Endometrial microvascular endothelial cells (primary cell): Measurements from ENCODE around the gene STMN3. TPM values are rescaled to one million over a fixed set of nuclear protein-coding genes. Genes with fewer than 3 reads are reported as not detected.
"Not testable (repeated sequence)": the region's sequence is repeated elsewhere in the genome, so short reads cannot be mapped to it uniquely, and the experiment has no call there.

Experiments used
- in situ Hi-C: cut with HindIII; loops from 2 replicates; pipeline ENCODE4 v1.10.0; 2017; ENCODE audit warnings: low sequenced_read_pairs, low pct_unique_long_range_greater_than_20kb; ENCODE audit errors: inconsistent ontology term
- total RNA-seq: library from RNA; depleted of rRNA; stranded (reverse); fragments of >200 nt; gene quantifications from one replicate; pipeline ENCODE4 v1.2.3, GENCODE V29; 2015; ENCODE audit errors: inconsistent ontology term

Gene STMN3
- total RNA-seq, 1 donor from 2014 or later: 0.65 TPM

- in situ Hi-C loops: no loop called here
These were observed 27.8 kb upstream of the STMN3 start for GRCh38 chr20:63680857-63681608.

GRCh38 chr20:63680427-63680826, 27.2 kb upstream of the STMN3 start:
- in situ Hi-C loops: no loop called here

DNA sequence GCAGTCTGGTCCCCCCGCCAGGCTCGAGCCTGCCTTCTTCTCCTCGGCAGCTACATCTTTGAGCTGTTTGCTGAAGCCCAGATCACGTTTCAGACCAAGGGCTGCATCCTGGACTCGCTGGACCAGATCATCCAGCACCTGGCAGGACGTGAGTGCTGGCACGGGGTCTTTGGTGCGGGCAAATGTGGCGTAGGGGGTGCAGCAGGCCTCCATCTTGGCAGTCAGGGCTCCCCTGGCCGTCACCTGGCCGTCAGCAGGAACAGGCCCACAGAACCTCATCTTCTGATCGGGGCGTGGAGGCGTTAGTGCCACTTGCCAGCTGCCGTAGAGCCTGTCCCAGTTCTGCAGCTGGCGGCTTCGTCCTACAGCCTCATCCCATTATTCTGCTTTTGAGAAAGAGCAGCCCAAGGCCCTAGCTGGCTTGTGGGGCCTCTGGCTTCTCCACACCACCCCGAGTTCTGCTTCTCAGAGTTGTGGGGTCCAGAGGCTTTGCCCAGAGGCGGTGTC, 26.6 kb upstream of the STMN3 start:
- in situ Hi-C loops: no loop called here

DNA sequence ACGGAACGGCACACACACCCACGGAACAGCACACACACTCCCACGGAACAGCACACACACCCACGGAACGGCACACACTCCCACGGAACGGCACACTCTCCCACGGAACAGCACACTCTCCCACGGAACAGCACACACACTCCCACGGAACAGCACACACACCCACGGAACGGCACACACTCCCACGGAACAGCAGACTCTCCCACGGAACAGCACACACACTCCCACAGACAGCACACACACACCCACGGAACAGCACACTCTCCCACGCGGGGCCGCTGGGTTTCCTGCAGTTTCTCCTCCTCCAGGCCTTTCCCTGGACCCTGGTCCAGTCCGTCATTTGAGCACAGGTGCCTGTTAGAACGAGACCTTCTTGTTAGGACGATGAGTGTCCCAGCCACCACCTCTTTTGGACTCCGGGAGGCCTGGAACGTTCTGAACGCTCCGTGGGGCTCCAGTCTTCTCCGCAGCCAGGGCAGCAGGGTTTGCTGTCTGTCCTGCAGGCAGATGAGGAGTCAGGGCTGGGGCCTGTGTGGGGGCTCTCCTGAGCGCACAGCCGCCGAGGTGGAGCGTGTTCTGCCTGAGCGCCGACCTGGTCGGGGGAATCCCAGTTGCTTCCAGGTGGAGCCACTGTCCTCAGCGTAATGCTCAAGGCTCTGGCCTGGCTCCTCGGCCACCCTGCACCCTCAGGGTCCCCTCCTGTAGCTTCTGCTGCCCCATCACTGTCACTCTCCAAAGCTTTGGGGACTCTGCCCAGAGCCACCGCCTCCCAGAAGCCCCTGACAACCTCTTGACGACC, 25.6 kb upstream of the STMN3 start:
- in situ Hi-C loops: no loop called here

- in situ Hi-C loops: no loop called here
These were observed 24.8 kb upstream of the STMN3 start for GRCh38 chr20:63678071-63678470.

DNA sequence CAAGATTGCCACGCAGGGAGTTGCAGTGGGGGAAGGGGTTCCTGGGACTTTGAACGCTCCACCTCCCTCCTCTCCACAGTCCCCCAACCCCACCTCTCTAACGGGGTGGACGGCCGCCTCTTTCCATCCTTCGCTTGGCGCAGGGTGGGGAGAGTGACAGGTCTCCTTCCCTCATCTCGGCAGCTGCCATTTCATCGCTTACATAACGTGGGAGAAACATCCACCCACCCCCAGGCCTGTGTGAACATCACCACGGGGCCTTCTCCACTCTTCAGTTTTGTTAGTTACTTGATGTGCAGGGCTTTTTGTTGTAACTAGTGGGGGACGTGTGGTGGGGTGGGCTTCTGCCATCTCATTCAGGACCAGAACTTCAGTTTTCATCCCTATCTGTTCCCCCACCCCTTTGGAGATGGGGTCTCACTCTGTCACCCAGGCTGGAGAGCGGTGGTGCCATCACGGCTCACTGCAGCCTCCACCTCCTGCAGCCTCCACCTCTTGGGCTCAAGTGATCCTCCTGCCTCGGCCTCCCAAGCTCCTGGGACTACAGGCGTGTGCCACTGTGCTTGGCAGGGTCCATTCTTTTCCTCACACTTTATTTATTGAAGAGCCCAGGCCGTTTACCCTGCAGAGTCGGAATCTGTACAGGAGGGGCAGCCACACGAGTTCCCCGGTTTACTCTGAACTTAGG, 22.6 kb upstream of the STMN3 start:
- in situ Hi-C loops: no loop called here

DNA sequence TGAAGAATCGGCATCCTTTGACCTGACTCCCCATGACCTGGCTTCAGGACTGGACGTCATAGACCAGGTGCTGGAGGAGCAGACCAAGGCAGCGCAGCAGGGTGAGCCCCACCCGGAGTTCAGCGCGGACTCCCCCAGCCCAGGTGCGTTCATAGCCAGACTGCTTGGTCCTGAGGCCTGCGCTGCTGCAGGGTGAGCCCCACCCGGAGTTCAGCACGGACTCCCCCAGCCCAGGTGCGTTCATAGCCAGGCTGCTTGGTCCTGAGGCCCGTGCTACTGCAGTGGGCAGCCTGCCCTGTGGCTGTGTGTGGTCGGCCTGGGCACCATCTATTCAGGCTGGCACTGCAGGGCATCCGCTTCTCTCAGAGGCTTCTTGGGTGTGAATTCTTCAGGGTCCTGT, 20.7 kb upstream of the STMN3 start:
- in situ Hi-C loops: no loop called here

DNA sequence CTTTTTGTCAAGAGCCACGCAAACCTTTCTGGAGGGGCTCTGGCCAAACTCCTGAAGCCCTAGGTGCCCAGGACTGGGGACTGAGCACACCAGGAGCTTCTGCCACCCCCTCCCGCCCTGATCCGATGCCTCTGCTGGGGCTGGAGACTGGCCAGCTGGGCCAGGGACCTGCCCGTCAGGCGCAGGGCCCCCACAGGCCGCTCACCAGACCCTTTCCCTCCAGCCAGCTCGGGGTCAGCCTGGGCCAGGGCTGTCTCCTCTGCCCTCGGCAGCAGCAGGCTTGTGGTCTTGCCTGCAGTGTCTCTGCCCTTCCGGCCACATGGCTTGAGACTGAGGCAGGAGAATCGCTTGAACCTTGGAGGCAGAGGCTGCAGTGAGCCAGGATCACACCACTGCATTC, 19.4 kb upstream of the STMN3 start:
- in situ Hi-C loops: no loop called here

DNA sequence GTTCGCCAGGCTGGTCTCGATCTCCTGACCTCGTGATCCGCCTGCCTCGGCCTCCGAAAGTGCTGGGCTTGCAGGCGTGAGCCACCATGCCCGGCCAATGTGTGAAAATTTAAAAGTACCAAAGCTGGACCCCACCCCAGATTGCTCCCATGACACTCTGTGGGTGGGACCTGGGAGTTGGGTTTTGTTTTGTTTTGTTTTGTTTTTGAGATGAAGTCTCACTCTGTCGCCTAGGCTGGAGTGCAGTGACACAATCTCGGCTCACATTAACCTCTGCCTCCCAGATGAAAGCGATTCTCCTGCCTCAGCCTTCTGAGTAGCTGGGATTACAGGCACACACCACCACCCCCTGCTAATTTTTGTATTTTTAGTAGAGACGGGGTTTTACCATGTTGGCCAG, 18.5 kb upstream of the STMN3 start:
- in situ Hi-C loops: not testable (repeated sequence)

- in situ Hi-C loops: no loop called here
These were observed 15.1 kb upstream of the STMN3 start for GRCh38 chr20:63668351-63668750.

DNA sequence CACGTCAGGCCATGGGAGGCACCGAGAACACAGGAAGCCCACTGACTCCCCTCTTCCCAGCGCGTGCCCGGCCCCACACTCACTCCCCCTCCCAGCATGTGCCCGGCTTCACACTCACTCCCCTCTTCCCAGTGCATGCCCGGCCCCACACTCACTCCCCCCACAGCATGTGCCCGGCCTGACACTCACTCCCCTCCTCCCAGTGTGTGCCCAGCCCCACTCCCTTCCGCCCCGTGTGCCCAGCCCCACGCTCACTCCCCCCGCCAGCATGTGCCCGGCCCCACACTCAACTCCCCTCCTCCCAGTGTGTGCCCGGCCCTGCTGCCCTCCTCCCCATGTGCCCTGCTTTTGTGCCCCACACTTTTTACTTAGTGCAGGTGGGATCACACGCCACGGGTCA, 14.6 kb upstream of the STMN3 start:
- in situ Hi-C loops: no loop called here

GRCh38 chr20:63665708-63666107, 12.5 kb upstream of the STMN3 start:
- in situ Hi-C loops: no loop called here

- in situ Hi-C loops: no loop called here
These were observed 11.8 kb upstream of the STMN3 start for GRCh38 chr20:63664861-63665594.

DNA sequence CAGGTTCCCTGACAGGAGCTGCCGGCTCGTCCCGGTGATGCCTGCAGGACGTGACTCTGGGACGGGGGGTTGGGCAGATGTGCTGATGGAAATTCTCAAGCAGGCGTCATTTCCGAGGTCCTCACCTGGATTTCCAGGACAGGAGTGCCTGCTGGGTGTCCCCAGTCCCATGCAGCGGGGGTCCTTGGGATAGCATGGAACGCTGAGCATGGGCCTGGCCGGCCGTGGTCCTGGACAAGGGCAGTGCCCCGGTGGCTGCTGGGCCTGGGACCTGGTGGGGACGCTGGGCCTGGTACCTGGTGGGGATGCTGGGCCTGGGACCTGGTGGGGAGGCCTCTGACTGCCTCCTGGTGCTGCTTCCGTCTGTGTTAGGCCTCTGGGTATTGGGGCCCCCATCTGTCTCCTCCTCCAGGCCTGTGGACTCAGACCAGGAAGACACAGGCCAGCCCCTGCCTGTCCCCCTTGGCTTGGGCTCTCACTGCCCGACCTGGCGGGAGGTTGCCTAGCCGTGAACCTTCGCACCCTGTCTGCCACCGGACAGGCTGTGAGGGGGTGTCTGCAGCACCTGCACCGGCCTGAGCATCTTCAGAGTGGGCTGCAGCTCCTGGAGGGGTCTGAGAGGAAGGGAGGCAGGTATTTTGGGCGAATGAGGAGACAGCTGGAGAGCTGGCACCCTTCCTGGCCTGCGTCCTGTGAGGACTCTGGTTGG, 11.1 kb upstream of the STMN3 start:
- in situ Hi-C loops: no loop called here

DNA sequence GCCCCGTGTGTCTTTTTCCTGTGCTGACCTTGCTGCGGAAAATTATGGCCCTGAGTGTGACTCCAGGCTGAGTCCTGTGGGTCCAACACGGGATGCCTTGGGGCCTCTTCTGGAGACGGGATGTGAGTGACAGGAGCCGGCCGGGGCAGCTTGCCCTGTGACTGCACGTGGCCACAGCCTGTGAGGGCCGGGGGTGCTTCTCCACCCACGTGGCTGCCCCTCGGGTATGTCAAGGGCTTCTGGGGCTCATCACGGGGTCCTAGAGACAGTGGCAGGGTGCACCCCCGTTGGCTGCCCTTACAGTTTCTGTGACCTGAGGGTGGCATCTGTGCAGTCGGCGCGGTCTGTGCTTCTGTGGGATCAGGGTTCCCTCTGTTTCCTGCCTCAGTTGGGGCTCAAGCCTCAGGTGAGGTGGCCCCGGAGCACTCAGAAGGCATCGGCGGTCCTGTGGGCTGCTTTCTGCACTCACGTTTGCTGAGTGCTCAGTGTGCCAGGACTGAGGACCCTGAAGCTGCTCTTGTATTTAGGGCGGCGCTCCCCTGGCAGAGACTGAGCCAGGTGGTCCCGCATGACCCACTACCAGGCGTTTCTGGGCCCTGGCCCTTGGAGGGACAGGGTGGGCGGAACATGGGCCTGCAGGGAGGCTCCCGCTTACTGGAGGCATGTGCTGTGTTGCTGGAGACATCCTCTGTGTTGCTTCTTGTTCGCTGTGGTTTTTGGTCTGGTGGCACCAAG, 10.3 kb upstream of the STMN3 start:
- in situ Hi-C loops: no loop called here

DNA sequence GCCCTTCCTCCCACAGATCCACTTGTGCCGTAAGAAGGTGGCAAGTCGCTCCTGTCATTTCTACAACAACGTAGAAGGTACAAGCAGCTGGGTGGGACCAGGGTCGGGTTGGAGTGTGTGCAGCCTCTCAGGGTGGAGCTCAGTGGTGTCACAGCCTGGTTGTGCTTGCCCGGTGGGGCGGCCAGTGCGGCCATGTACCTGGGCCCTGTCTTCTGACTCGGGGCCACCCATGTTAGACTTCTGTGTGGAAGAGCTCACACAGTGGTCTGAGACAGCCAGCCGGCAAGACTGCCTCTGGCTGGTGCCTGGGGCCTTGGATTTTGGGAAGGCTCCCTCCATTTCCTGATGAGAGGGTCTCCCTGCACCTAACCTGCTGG, 9.6 kb upstream of the STMN3 start:
- in situ Hi-C loops: no loop called here

DNA sequence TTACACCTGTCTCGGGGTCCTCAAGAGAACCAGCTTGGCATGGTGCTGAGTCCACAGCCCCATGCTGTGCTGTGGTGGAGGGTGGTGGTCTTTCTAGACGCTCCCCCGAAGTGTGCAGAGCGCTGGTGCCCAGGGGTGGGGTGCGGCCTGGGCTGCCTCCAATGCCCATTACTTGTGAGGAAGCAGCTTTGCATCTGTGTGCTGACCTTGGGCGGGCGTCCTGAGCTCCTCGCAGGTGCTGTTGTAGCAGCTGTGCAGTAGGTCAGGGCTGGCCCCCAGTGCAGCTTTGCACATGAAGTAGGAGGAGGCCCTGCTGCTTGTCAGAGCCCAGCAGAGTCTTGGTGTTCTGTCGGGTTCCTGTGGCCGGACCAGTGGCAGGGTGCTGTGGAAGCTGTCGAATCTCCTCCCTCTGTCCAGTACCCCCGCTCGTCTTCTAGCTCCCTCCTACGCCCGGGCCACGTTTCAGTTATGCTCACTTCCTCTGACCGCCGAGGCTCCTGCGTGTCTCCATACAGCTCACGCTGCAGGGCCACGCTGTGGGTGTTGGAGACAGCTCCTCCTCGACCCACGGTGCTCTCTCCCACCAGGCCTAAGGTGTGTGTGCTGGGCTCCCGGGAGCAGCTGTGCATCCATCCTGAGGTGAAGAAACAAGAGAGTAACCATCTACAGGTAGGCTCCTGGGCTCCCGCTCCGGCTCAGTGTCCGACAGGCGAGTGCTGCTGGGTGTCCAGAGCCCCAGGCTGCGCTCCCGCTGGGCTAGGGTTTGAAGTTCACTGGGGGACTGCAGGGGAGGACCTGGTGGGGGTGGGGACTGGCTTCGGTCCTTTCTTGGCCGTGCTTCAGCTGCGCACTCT, 9.0 kb upstream of the STMN3 start:
- in situ Hi-C loops: no loop called here
